Suprapubic skin (tissue), 3 donors: Measurements from ENCODE around the gene MAEA.

Experiments used
- CTCF ChIP-seq, 2 donors: fragments of 200-600 bp in 1 of 2; fragments of 450-650 bp in 1 of 2; sonication (generic) in 1 of 2; IDR thresholded peaks; one replicate each; pipeline ENCODE4 v1.5.1; 2016 to 2019; ENCODE audit warnings: antibody characterized with exemption in 2 of 2, mild to moderate bottlenecking in 1 of 2, moderate library complexity in 1 of 2
- POLR2AphosphoS5 ChIP-seq, 3 donors: sonication (generic); formaldehyde crosslinking; IDR thresholded peaks; one replicate each; pipeline ENCODE4 v1.6.1; 2017; ENCODE audit warnings: antibody characterized with exemption in 3 of 3

DNA sequence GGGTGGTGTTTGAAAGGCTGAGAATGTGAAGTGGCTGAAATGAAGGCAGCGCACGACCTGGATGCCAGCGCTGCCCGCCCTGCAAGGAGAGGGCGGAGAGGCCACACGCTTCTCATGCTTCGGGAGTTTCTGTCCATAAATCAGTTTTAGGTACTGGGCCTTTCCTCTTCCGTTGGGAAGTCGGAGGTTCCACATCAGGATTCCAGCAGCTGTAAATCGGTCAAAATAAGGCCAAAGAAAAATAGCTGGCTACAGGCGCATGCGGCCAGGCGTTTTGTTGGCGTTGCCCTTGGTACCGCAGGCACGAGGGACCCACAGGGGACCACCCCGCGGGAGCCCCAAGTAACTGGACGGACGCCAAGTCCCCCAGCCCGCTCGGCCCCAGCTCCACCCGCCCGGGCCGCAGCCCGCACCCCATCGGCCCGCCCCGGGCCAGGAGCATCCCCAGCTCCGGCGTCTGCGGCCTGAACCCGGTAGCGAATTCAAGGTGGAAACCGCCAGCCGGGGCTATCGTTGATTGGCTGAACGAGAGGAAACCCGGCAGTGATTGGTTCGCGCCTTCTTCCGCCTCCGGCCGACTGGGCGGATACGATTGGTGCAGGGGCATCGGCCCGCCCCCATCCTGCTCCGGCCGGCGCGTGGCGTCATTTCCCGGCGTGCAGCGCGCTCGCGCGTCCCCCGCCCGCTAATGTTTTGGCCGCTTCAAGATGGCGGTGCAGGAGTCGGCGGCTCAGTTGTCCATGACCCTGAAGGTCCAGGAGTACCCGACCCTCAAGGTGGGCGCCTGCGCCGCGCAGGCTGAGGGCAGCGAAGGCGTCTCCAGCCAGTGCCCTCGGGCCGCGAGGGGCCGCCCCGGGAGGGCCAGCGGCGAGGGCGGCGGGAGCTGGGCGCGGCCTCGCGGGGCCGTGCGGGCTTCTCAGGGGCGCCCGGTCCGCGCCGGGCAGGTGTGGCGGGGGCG lies at the start of gene MAEA:
- TF ChIP-seq CTCF (IDR thresholded peaks at IDR 0.05) = no peak
- TF ChIP-seq POLR2AphosphoS5 (IDR thresholded peaks at IDR 0.05) = peak; percentile 23 to 53 (median 47)
